Measurements from ENCODE around the gene WDFY2. TPM values are rescaled to one million over a fixed set of nuclear protein-coding genes. Genes with fewer than 3 reads are reported as not detected.

WDFY2 gene
- total and polyA plus RNA-seq, 2 of the 13 experiments (the other 11 are each of a cell fraction or from before 2014, with no cell fraction given): 22.6 to 27.0 TPM

DNA sequence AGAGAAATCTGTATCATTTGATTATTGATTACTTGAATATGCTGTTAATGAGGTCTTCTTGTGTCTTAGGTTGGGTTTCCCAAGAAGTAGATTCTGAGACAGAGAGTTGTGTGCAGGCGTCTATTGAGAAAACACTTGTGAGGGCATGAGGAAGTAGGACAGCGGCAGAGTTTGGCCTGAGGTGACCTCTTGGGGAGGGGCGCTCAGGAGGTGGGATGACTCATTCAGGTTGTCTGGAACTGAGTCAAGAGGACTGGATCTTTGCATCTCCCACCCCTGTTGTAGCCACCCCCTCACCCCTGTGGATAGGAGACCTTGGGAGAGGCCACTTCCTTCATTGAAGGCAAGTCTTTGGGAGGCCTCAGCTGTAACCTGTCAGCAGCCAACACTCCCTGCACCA is 35.2 kb upstream of the WDFY2 start (continued):
- TF ChIP-seq RARA (CRISPR knock-in tag; IDR thresholded peaks at IDR 0.05) (peak; percentile 54), FOSL2 (CRISPR knock-in tag; IDR thresholded peaks at IDR 0.05) (peak; percentile 95), ZNF501 (CRISPR knock-in tag; IDR thresholded peaks at IDR 0.05) (no peak), SALL1 (CRISPR knock-in tag; IDR thresholded peaks at IDR 0.05) (peak; percentile 24; the same call in 1 of the 2 replicates), RXRA (CRISPR knock-in tag; IDR thresholded peaks at IDR 0.05) (peak; percentile 84; the same call in 1 of the 2 replicates), NFIC (IDR thresholded peaks at IDR 0.05; ENCODE audit: low read length) (0 out of 2 replicates have a peak, but pooled peaks have one; percentile 17), DNMT1 (CRISPR knock-in tag; IDR thresholded peaks at IDR 0.05) (no peak), THRA (CRISPR knock-in tag; IDR thresholded peaks at IDR 0.05; ENCODE audit: borderline replicate concordance) (peak; percentile 97), ZNF343 (CRISPR knock-in tag; IDR thresholded peaks at IDR 0.05) (no peak), NR2F6 (IDR thresholded peaks at IDR 0.05) (peak; percentile 32; the same call in 1 of the 2 replicates), NR2F6 (CRISPR knock-in tag; IDR thresholded peaks at IDR 0.05) (no peak), HDAC6 (IDR thresholded peaks at IDR 0.05; ENCODE audit: low read depth, low read length) (no peak), ZNF7 (CRISPR knock-in tag; IDR thresholded peaks at IDR 0.05) (no peak), RXRB (CRISPR knock-in tag; IDR thresholded peaks at IDR 0.05; ENCODE audit: borderline replicate concordance) (peak; percentile 96), SAP130 (CRISPR knock-in tag; IDR thresholded peaks at IDR 0.05; ENCODE audit: low read depth) (peak; percentile 34; the same call in 1 of the 2 replicates), EP300 (IDR thresholded peaks at IDR 0.05; ENCODE audit: low read depth in 2 of 2, low read length in 2 of 2) (no peak), EP300 (CRISPR knock-in tag; IDR thresholded peaks at IDR 0.05; ENCODE audit: borderline replicate concordance) (0 out of 2 replicates have a peak, but pooled peaks have one; percentile 14), JUNB (CRISPR knock-in tag; IDR thresholded peaks at IDR 0.05; ENCODE audit: borderline replicate concordance) (0 out of 2 replicates have a peak, but pooled peaks have one; percentile 41), ZNF337 (CRISPR knock-in tag; IDR thresholded peaks at IDR 0.05; ENCODE audit: borderline replicate concordance, low read depth) (no peak), ELF3 (CRISPR knock-in tag; IDR thresholded peaks at IDR 0.05) (peak; percentile 87), ZSCAN12 (CRISPR knock-in tag; IDR thresholded peaks at IDR 0.05) (no peak), ATF3 (CRISPR knock-in tag; IDR thresholded peaks at IDR 0.05) (peak; percentile 71), ZNF569 (CRISPR knock-in tag; IDR thresholded peaks at IDR 0.05; ENCODE audit: borderline replicate concordance) (no peak)
- TF ChIP-seq, protein P1, sequence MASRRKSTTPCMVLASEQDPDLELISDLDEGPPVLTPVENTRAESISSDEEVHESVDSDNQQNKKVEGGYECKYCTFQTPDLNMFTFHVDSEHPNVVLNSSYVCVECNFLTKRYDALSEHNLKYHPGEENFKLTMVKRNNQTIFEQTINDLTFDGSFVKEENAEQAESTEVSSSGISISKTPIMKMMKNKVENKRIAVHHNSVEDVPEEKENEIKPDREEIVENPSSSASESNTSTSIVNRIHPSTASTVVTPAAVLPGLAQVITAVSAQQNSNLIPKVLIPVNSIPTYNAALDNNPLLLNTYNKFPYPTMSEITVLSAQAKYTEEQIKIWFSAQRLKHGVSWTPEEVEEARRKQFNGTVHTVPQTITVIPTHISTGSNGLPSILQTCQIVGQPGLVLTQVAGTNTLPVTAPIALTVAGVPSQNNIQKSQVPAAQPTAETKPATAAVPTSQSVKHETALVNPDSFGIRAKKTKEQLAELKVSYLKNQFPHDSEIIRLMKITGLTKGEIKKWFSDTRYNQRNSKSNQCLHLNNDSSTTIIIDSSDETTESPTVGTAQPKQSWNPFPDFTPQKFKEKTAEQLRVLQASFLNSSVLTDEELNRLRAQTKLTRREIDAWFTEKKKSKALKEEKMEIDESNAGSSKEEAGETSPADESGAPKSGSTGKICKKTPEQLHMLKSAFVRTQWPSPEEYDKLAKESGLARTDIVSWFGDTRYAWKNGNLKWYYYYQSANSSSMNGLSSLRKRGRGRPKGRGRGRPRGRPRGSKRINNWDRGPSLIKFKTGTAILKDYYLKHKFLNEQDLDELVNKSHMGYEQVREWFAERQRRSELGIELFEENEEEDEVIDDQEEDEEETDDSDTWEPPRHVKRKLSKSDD (CRISPR knock-in tag; IDR thresholded peaks at IDR 0.05; ENCODE audit: low read depth): no peak
- TF ChIP-seq, protein P2, sequence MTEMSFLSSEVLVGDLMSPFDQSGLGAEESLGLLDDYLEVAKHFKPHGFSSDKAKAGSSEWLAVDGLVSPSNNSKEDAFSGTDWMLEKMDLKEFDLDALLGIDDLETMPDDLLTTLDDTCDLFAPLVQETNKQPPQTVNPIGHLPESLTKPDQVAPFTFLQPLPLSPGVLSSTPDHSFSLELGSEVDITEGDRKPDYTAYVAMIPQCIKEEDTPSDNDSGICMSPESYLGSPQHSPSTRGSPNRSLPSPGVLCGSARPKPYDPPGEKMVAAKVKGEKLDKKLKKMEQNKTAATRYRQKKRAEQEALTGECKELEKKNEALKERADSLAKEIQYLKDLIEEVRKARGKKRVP (CRISPR knock-in tag; IDR thresholded peaks at IDR 0.05): 0 out of 4 replicates have a peak, but pooled peaks of 1 of the 2 experiments have one; percentile 34

All from HepG2 (cell line).